ENCODE results near the gene FBXL19. TPM values are rescaled to one million over a fixed set of nuclear protein-coding genes. Genes with fewer than 3 reads are reported as not detected.
A peak's percentile ranks its signal among the peaks of the same experiment; 100 is the strongest.
"Not testable (repeated sequence)": the region's sequence is repeated elsewhere in the genome, so short reads cannot be mapped to it uniquely, and the experiment has no call there.

The FBXL19 gene
- polyA plus RNA-seq, 1 donor from 2014 or later, result 99.6 TPM

- Histone ChIP-seq H4K20me1 (ENCODE audit: insufficient read depth) (peaks cover 3% of the 10 kb centered on the region), H3K36me3 (ENCODE audit: insufficient read depth, low read length) (no peaks in the 10 kb centered on the region), H3F3A (ENCODE audit: insufficient read depth, low read length, poor library complexity, severe bottlenecking) (no peaks in the 10 kb centered on the region), H3K4me3 (ENCODE audit: low read length) (no peak overlapping the region), H3K9me2 (ENCODE audit: insufficient read depth, low read length) (no peaks in the 10 kb centered on the region), H3K9ac (ENCODE audit: low read length) (no peak overlapping the region), H3K9me3 (ENCODE audit: low read length) (no peaks in the 10 kb centered on the region), H3K27me3 (ENCODE audit: insufficient read depth, low read depth, low read length) (no peaks in the 10 kb centered on the region), H3K79me2 (replicated peaks; ENCODE audit: insufficient read depth, low read length) (no peaks in the 10 kb centered on the region), H3K27ac (ENCODE audit: low read length) (no peak overlapping the region), H2AFZ (ENCODE audit: low read depth, low read length) (no peak overlapping the region), H3K4me2 (ENCODE audit: low read length) (no peak overlapping the region)
- TF ChIP-seq MXI1 (conservative IDR thresholded peaks at IDR 0.05; ENCODE audit: poor library complexity, severe bottlenecking), result no peak
Observed at GRCh38 chr16:30931068-30931650, 7.8 kb downstream of the FBXL19 start.

- H3K79me2 ChIP-seq (replicated peaks; ENCODE audit: insufficient read depth, low read length), result no peaks in the 10 kb centered on the region
- no peaks in the 10 kb centered on the region for H3K9me2 ChIP-seq (ENCODE audit: insufficient read depth, low read length)
- H3K27ac ChIP-seq (ENCODE audit: low read length), result no peak overlapping the region
- H3K36me3 ChIP-seq (ENCODE audit: insufficient read depth, low read length), result no peaks in the 10 kb centered on the region
- H3K4me3 ChIP-seq (ENCODE audit: low read length), result no peak overlapping the region
- no peak overlapping the region for H2AFZ ChIP-seq (ENCODE audit: low read depth, low read length)
- no peak overlapping the region for H3K9ac ChIP-seq (ENCODE audit: low read length)
- TF ChIP-seq SMC3 (conservative IDR thresholded peaks at IDR 0.05; ENCODE audit: poor library complexity) (peak; percentile 31), EP300 (conservative IDR thresholded peaks at IDR 0.05; ENCODE audit: poor library complexity, severe bottlenecking) (no peak), EZH2 (IDR thresholded peaks at IDR 0.05; ENCODE audit: borderline replicate concordance, insufficient read depth, low read length, poor library complexity, severe bottlenecking) (no peak), CTCF (IDR thresholded peaks at IDR 0.05; ENCODE audit: poor library complexity, severe bottlenecking) (peak; percentile 41), RAD21 (conservative IDR thresholded peaks at IDR 0.05) (peak; percentile 31), POLR2AphosphoS5 (IDR thresholded peaks at IDR 0.05) (no peak), MXI1 (conservative IDR thresholded peaks at IDR 0.05; ENCODE audit: poor library complexity, severe bottlenecking) (no peak)
- no peaks in the 10 kb centered on the region for H3K27me3 ChIP-seq (ENCODE audit: insufficient read depth, low read depth, low read length)
- H3K4me2 ChIP-seq (ENCODE audit: low read length), result no peak overlapping the region
- no peaks in the 10 kb centered on the region for H3F3A ChIP-seq (ENCODE audit: insufficient read depth, low read length, poor library complexity, severe bottlenecking)
- peaks cover 3% of the 10 kb centered on the region for H4K20me1 ChIP-seq (ENCODE audit: insufficient read depth)
- H3K9me3 ChIP-seq (ENCODE audit: low read length), result no peaks in the 10 kb centered on the region
Observed at GRCh38 chr16:30934827-30935557, 11.6 kb downstream of the FBXL19 start.

- Histone ChIP-seq H3K27ac (ENCODE audit: low read length) (no peak overlapping the region), H2AFZ (ENCODE audit: low read depth, low read length) (no peak overlapping the region), H3K9me3 (ENCODE audit: low read length) (no peaks in the 10 kb centered on the region), H3K27me3 (ENCODE audit: insufficient read depth, low read depth, low read length) (no peaks in the 10 kb centered on the region), H3K9me2 (ENCODE audit: insufficient read depth, low read length) (no peaks in the 10 kb centered on the region), H3K36me3 (ENCODE audit: insufficient read depth, low read length) (no peaks in the 10 kb centered on the region), H3K79me2 (replicated peaks; ENCODE audit: insufficient read depth, low read length) (no peaks in the 10 kb centered on the region), H3K4me2 (ENCODE audit: low read length) (no peak overlapping the region), H3K9ac (ENCODE audit: low read length) (no peak overlapping the region), H4K20me1 (ENCODE audit: insufficient read depth) (no peaks in the 10 kb centered on the region), H3F3A (ENCODE audit: insufficient read depth, low read length, poor library complexity, severe bottlenecking) (no peaks in the 10 kb centered on the region), H3K4me3 (ENCODE audit: low read length) (no peak overlapping the region)
- no peak for TF ChIP-seq RAD21 (conservative IDR thresholded peaks at IDR 0.05)
- TF ChIP-seq CTCF (IDR thresholded peaks at IDR 0.05; ENCODE audit: poor library complexity, severe bottlenecking), result no peak
- no peak for TF ChIP-seq SMC3 (conservative IDR thresholded peaks at IDR 0.05; ENCODE audit: poor library complexity)
- no peak for TF ChIP-seq POLR2AphosphoS5 (IDR thresholded peaks at IDR 0.05)
- TF ChIP-seq REST (IDR thresholded peaks at IDR 0.05; ENCODE audit: borderline replicate concordance), result no peak
- TF ChIP-seq EP300 (conservative IDR thresholded peaks at IDR 0.05; ENCODE audit: poor library complexity, severe bottlenecking), result no peak
- no peak for TF ChIP-seq MXI1 (conservative IDR thresholded peaks at IDR 0.05; ENCODE audit: poor library complexity, severe bottlenecking)
- TF ChIP-seq EZH2 (IDR thresholded peaks at IDR 0.05; ENCODE audit: borderline replicate concordance, insufficient read depth, low read length, poor library complexity, severe bottlenecking), result no peak
- TF ChIP-seq TAF1 (IDR thresholded peaks at IDR 0.05; ENCODE audit: low read depth), result no peak
Observed at GRCh38 chr16:30937692-30938091, 14.3 kb downstream of the FBXL19 start.

- not testable (repeated sequence) for H3K9me3 ChIP-seq (ENCODE audit: low read length); H3K79me2 ChIP-seq (replicated peaks; ENCODE audit: insufficient read depth, low read length); H3K9ac ChIP-seq (ENCODE audit: low read length); H3K36me3 ChIP-seq (ENCODE audit: insufficient read depth, low read length); H3K27me3 ChIP-seq (ENCODE audit: insufficient read depth, low read depth, low read length); H4K20me1 ChIP-seq (ENCODE audit: insufficient read depth); H3K4me2 ChIP-seq (ENCODE audit: low read length); H3K4me3 ChIP-seq (ENCODE audit: low read length); H3K9me2 ChIP-seq (ENCODE audit: insufficient read depth, low read length); H3K27ac ChIP-seq (ENCODE audit: low read length); H3F3A ChIP-seq (ENCODE audit: insufficient read depth, low read length, poor library complexity, severe bottlenecking); H2AFZ ChIP-seq (ENCODE audit: low read depth, low read length)
Observed at GRCh38 chr16:30939571-30939970, 16.2 kb downstream of the FBXL19 start.

Measured in neural cell (in vitro differentiated cells).